NB4 (cell line): Measurements from ENCODE around the gene MAML2.

Source experiments
- CTCF ChIP-seq: IDR thresholded peaks from one replicate; pipeline ENCODE4 v1.5.1; 2012; ENCODE audit warnings: low read depth, low read length
- MYC ChIP-seq: IDR thresholded peaks from 2 replicates; pipeline ENCODE4 v1.6.1; 2011; ENCODE audit warnings: low read depth, low read length
- POLR2A ChIP-seq: IDR thresholded peaks from 2 replicates; pipeline ENCODE4 v1.6.1; 2011; ENCODE audit warnings: mild to moderate bottlenecking; ENCODE audit not compliant: insufficient read length; ENCODE audit errors: extremely low read depth

DNA sequence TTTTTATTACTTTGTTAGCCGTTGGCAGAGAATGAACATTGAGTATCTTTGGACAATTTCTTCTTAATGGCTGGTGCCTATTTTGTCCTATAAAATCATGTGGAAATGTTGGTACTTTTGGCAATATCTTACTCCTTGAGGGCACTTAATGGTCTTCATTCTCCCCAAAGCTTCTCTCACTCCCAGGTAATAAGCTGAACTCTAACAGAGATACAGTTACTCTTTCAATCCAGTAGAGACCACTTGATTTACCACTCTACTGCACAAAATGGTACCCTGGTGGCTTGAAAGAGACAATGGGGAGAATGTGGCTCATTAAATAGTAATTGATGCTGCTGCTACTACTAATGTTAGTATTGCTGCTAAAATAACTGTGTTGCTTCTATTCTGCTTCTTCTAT is 53.0 kb downstream of the MAML2 start:
- TF ChIP-seq CTCF (no peak), POLR2A (no peak), MYC (no peak)
